HG02610 (cell line): ENCODE measurements around the gene ZEB1.
"Not testable (repeated sequence)": the region's sequence is repeated elsewhere in the genome, so short reads cannot be mapped to it uniquely, and the experiment has no call there.

ENCODE experiments used
- ATAC-seq: cut with Tn5 transposase; IDR thresholded peaks from one replicate; pipeline ENCODE4 v1.9.1; 2021; ENCODE audit warnings: mild to moderate bottlenecking, moderate library complexity; ENCODE audit not compliant: unreplicated experiment

Gene ZEB1

DNA sequence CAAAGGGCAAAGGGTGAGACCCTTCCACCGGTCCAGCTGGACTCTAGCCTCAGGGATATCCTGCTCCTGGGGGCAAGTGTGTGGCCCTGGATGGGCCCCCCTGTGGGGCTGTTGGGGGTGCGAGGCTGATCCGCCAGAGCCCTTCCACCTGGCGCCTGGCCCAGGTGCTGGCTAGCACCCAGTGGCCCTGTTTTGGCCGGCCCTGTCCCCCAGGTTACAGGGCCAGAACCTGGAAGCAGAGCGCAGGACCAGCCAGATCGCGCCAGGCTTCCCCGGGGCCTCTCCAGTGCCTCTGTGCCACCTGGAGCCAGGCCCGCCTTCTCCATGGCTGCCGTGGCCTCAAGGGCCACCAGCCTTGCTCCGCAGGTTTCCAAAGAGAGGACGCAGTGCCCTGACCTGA lies 45.2 kb downstream of the ZEB1 start:
- ATAC-seq: not testable (repeated sequence)

DNA sequence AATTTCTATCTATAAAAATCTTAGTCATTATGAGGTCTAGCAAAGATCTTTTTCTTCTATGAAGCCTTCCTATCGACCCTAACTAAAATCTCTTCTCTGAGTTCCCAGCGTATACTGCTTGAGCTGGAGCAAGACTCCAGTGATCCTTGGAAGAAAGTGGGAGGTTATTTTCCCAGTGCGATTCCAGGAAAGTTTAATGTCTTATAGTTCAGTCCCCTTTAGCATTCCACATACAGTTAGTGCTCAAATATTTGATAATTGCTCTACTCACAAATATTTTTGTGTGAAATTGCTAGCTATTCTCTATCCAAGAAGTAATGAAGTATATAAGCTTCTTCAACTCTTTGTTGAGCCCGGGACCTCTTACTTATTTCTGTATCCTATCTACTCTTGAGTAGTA lies 47.7 kb downstream of the ZEB1 start:
- ATAC-seq: no peak

DNA sequence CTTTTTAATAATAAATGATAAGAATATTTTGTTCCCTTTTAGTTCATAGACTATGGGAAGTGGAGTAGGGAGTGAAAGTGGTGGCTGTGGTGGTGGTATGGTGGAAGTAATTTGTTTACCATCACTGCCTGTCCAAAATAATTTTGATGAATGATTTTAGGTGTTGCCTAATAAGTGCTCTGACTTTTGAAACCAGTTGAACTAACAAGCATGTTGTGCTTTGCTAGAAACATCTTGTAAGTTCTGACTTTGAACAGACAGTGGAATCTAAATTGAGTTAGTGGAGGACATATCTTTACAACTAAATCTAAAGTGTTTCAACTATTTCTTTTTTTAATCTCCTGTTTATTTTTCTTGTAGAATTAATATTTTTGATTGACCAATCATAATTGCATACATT lies 49.7 kb downstream of the ZEB1 start:
- ATAC-seq: no peak

DNA sequence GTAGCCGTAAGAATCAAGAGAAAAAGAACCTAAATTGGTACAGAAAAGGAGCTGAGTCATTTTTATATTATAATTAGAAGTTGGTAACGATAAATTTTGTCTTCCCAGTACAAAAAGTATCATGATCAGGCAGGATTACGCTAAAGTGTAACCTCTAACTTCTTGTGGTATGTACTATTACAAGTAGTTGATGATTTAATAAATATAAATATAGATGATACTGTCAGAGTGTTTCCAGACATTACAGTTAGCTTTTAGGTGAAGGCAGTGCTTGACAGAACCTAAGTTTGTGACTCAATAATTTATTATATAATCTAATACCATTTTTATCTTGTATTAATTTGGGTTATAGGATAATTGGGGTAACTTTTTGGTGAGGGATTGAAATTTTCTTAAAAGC lies 53.4 kb downstream of the ZEB1 start:
- no peak for ATAC-seq

DNA sequence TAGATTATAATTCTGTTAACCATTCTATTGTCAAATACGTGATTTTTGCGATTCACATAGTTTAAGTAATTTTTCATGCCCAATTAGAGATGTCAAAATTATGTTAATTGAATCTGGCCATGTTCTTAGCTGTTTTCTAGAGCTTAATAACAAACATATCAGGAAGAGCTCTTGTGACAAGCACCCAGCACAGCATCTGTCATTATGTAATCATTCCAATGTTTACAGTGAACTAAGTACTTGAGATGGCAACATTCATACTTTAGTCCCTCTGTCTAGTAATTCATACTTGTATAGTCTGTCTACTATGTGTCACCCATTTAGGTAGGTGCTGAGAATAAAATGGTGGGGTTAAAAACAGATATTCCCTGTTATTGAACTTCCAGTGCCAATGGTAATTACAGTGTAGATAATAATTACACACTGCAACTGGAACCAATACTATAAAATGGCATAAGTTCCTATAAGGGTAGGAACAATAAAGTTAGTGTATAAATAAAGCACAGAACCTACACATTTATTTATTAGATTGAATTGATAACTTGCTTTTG lies 55.2 kb downstream of the ZEB1 start:
- no peak for ATAC-seq

DNA sequence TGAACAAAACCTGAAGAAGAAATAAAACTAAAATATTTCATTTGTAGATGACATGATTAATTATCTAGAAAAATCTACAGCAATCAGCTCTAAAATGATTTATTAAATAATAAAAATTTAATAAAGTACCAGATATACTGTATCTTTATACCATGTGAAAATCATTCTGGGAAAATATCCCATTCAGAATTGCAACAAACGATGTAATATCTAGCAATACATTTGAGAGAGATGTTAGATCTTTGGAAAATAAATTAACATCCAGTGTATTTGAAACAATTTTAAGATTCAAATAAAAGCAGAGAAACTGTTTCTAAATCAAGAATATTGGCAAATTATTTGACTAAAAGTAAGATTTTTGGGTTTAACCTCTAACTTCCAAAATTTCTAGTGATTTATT lies 62.2 kb downstream of the ZEB1 start:
- ATAC-seq: no peak

DNA sequence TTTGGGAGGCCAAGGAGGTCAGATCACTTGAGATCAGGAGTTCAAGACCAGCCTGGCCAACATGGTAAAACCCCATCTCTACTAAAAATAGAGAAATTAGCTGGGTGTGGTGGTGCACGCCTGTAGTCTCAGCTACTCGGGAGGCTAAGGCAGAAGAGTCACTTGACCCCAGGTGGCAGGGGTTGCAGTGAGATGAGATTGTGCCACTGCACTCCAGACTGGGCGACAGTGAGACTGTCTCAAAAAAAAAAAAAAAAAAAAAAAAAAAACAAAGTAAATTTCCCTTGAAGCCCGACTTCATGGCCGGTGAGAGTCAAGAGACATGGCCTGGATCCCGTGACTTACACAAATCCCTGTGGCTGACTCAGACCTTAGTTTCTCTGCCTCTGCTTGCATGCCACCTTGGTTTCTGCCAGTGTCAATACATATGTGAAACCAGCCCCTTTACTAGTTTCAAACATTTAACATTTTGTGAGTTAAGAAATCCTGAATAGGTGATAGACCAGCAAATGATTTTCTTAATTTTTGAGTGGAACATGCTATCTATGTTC lies 62.8 kb downstream of the ZEB1 start:
- no peak for ATAC-seq

DNA sequence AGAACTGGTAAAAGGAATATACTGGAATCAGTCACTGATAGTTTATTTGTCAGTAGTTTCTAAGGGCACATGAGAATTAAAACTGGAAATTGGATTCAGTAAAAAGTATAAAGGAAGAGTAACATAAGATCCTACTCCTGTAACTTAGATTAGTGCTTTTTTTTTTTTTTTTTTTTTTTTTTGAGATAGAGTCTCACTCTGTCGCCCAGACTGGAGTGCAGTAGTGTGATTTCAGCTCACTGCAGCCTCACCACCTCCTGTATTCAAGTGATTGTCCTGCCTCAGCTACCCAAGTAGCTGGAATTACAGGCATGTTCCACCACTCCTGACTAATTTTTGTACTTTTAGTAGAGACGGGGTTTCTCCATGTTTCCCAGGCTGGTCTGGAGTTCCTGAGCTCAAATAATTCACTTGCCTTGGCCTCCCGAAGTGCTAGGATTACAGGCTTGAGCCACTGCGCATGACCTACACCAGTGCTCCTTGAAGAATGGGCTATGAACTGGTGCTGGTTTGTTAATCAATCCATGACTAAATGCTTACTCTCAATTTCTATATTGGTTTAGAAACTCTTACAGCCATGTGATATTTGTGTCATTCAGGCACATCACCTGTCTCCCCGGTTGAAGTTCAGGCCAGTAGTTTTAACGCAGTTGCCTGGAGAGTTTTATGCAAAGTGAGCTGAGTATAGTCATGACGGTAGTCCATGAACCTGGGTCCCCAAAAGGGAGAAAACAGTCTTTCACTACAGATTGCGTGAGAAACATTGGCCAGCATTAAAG lies 65.0 kb downstream of the ZEB1 start:
- ATAC-seq: peak; percentile 97

DNA sequence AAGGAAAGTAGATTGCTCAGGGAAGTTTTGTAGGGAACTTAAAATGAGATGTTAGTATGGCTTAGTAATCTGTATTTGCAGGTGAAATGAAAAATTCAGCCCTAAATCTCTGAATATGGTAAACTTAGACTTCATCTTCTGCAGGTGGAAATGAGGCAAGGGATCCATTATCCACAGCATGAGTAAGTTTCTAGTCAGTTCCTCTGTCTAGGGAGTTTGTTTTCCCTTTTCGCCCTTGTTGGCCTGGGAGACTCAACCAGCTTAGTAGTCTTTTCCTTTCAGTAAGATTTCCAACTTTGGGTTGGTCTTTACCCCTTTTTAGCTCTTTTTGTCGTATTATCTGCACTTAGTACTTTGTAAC lies 65.6 kb downstream of the ZEB1 start:
- ATAC-seq: peak; percentile 27

DNA sequence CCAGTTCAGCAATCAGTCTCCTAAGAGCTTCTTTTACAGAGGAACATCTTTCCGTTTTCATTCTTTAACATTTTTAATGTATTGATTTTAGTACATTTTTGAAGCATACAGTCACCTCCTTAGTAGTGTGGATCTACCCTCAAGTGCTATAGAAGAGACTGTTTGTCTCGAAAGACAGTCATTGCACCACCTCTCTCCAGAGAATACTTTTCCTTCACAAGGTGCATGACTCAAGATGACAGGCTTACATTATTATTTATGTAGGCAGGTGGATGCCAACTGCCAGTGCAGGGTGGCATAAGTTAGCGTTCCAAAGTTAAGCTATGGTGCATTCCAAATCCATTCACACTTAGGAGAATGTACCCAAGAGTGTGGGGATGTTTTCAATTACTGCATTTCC lies 71.8 kb downstream of the ZEB1 start:
- no peak for ATAC-seq

DNA sequence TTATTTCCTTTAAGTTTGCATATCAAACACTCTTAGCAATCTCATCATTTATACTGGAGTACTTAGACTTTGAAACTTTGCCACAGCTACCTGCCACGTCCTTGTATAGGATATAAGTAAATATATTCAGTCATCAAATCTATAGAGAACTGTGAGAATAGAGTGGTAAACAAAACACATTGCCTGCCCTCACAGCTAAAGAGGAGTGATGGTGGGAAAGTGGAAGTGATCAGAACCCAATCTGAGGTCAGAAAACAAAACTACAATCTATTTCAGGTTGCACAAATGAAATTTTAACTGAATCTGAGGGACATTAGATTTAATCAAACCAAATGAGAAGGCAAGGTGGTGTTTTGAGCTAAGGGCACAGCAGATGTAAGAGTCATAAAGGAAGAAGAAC lies 74.8 kb downstream of the ZEB1 start:
- peak; percentile 45 for ATAC-seq

DNA sequence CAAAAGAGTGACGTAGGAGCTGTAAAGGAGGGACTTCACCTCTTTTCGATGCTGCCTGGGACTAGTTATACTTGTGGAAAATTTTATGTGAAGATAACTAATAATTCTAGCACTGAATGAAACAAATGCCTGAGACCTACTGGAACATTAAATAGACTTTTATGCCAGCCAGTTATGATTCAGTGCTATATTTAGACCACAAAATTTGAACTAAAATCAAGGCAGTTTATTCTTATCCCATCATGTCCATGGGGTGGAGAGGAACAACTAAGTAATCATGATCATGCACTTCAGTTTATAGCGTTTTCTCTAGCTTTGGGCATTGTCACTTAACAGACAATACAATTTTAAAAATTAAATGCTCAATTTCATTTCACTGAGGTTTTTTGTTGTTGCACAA lies 76.7 kb downstream of the ZEB1 start:
- ATAC-seq: no peak

DNA sequence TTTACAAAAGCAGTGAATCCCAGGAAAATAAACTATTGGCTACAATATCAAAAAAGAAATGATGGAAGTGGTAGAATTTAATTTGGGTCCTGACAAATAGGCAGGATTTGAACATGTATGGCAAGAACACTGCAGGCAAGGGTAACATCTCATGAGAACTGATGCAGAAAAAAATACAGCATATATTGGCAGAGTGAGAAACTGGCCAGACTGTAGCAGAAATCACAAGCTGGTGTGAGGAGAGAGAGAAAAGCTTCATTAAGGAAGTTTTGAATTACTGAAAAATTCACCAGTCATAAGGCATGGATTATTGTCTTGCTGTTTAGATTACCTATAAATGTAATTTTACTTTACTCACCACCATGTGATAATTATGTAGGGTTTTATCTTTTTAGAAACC lies 77.4 kb downstream of the ZEB1 start:
- ATAC-seq: no peak

DNA sequence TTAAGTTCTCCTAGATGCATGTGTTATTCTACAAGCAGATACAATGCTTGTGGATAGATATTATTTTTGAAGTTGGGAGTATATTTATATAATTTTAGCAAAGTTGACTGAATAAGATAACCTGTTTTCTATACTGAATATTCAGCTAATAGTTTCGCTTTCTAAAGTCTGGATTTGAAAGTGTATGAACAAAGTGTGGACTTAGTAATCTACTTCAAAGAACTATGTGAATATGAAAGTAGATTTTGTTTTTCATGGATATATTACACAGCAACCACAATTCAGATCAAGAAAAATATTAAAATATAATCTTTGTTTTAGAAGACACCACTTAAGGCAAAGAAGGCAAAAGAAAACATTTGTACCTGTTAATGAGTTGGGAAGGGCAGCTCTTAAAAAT lies 78.8 kb downstream of the ZEB1 start:
- ATAC-seq: no peak

DNA sequence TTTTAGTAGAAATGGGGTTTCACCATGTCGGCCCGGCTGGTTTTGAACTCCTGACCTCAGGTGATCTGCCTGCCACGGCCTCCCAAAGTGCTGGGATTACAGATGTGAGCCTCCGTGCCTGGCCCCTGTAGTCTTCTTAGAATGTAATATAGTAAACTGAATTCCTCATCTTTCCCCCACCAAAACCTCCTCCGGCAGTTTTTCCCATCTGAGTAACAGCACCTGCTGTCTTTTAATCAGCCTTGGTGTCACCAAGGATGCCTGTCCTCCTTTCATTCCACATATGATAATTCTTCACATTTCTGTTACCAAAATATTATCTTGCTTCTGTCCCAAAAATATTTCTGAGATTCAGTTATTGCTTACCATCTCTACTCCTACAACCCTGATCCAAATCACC lies 80.2 kb downstream of the ZEB1 start:
- ATAC-seq: no peak

DNA sequence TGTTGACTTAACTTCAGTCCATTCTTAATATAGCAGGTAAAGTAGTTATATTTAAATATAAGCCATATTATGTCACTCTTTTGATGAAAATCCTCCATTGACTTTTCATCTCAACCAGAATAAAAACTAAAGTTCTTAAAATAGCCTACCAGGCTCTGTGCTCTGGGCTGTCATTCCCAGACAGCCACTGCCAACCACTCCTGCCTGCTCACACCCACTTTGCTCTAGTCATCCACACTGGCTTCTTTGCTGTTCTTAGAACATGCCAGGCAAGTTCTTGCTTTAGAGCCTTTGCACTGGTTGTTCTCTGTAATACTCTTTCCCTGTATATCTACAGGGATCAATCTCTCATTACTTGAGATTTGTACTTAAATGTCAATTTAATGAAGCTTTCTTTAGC lies 80.6 kb downstream of the ZEB1 start:
- no peak for ATAC-seq

DNA sequence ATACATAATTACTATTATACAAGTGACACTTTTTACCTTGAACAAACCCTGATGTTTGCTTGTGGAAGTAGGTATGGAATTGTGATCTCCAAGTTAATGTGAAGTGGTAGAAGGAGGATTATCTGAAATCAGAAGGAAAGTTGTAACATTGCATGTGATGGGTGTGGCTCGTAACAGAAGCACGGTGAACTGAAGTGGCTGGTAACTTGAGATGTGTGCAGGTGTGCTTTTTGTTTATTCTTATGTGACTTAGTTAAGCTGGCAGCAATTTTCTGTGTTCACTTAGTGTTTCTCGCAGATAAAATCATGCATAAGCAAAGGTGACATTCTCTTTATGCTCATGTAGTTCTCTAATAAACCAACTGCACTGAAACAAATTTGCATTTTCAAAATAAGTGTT lies 82.3 kb downstream of the ZEB1 start:
- ATAC-seq: no peak

DNA sequence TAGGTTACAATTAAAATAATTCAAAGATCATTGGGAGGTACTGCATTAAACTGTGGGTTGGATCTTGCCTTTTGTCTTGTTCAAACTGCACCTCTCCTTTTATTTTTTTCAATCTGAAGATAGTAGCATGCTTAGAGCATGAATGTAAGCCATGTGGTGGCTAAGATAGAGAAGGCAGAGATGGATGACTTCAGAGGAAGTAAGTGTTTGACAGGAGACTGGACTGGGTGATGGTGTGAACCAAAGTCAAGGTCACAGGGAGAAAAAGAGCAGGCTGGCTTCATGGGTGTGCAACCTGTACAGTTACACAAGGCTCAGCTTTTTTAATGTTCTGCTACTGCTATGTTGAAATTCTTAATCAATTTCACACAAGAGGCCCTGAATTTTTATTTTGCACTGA lies 85.6 kb downstream of the ZEB1 start:
- ATAC-seq: peak; percentile 55

DNA sequence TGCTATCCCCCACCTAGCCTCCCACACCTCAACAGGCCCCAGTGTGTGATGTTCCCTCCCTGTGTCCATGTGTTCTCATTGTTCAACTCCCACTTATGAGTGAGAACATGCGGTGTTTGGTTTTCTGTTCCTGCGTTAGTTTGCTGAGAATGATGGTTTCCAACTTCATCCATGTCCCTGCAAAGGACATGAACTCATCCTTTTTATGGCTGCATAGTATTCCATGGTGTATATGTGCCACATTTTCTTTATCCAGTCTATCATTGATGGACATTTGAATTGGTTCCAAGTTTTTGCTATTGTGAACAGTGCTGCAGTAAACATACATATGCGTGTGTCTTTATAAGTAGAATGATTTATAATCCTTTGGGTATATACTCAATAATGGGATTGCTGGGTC lies 86.8 kb downstream of the ZEB1 start:
- ATAC-seq: not testable (repeated sequence)

DNA sequence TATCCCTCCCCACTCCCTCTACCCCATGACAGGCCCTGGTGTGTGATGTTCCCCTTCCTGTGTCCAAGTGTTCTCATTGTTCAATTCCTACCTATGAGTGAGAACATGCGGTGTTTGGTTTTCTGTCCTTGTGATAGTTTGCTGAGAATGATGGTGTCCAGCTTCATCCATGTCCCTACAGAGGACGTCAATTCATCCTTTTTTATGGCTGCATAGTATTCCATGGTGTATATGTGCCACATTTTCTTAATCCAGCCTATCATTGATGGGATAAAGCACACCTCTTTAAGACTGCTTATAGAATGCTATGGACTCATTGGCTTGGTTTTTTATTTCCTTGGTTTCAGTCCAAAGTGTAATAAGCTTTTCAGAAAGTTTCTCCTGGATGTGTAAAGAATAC lies 93.4 kb downstream of the ZEB1 start:
- ATAC-seq: not testable (repeated sequence)

DNA sequence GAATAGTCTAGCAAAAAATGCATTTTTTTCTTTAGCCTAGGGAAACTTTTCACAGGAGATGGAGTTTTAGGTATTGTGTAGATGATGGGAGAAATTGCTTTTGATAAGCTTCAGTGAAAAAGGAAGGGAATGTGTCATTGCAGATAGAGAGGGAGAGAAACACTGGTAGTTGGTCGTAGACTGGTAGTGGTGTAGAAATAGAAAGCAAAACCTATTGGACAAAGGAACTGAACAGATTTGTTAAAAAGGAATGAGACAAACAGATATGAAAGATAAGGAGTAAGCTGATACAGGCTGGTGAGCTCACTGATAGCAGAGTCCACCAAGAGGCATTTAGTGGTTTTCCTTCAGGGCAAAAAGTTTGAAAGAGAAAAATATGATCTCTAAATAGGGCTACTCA lies 94.3 kb downstream of the ZEB1 start:
- ATAC-seq: no peak

DNA sequence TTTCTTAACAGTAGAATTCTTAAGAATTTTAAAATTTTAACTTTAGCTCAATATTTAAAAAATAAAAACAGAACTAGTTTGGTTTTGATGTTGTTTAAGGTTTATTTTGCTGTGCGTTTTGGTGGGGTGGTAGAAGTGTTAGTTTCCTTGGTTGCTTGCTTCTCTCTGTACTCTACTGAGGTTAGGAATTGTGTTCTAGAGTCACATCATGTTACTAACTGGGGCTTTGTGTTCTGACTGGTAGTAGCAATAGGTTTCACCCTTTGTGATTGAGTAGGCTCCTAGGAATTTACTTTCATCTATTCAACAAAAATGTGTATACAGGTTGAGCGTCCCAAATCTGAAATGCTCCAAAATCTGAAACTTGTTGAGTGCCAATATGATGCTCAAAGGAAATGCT lies 99.5 kb downstream of the ZEB1 start:
- ATAC-seq: no peak
